IMR-90 (cell line): ENCODE data around the gene HSPE1. TPM values are rescaled to one million over a fixed set of nuclear protein-coding genes. Genes with fewer than 3 reads are reported as not detected.

Experiments used
- ATAC-seq: fragments of 200-7000 bp; cut with Tn5 transposase; 2 replicates; pipeline ENCODE4 v1.9.1; 2020; ENCODE audit warnings: low read depth, mild to moderate bottlenecking, moderate library complexity
- BruUV-seq: library from RNA; stranded (reverse); fragments of 400-500 nt; replicated peaks from 2 replicates; lab custom pipeline; 2021; lab: Mats Ljungman, UMichigan
- CTCF ChIA-PET: fragments of 300-600 bp; formaldehyde crosslinking; extraction: SDS; loops from one replicate; lab custom pipeline; 2021; ENCODE audit warnings: antibody characterized with exemption; lab: Yijun Ruan, JAX
- POLR2A ChIA-PET: fragments of 300-600 bp; sonication (Branson Sonifier 250); formaldehyde crosslinking; loops from one replicate; lab custom pipeline; 2022; ENCODE audit warnings: antibody characterized with exemption; ENCODE audit not compliant: unreplicated experiment; lab: Charles Lee
- DNase-seq: peaks from one replicate; pipeline ENCODE4 v3.0.0; 2013
- H2AFZ ChIP-seq: replicated peaks from 2 replicates; pipeline ENCODE3; 2013; ENCODE audit warnings: low read length, mild to moderate bottlenecking; ENCODE audit not compliant: poor library complexity
- H2AK5ac ChIP-seq: 2 replicates; pipeline ENCODE4 v1.6.1; 2013; ENCODE audit warnings: low read depth, low read length, inconsistent platforms
- H2AK9ac ChIP-seq: replicated peaks from 2 replicates; pipeline ENCODE3; 2013; ENCODE audit warnings: mild to moderate bottlenecking, low read depth, low read length, moderate library complexity; ENCODE audit not compliant: poor library complexity
- H2BK120ac ChIP-seq: 2 replicates; pipeline ENCODE4 v1.6.1; 2013; ENCODE audit warnings: low read depth, low read length, inconsistent platforms
- H2BK15ac ChIP-seq: 3 replicates; pipeline ENCODE4 v1.6.1; 2013; ENCODE audit warnings: low read depth, low read length, inconsistent platforms
- H2BK20ac ChIP-seq: 2 replicates; pipeline ENCODE4 v1.6.1; 2013; ENCODE audit warnings: low read depth, mild to moderate bottlenecking, inconsistent platforms, low read length, moderate library complexity
- H2BK5ac ChIP-seq: 2 replicates; pipeline ENCODE4 v1.6.1; 2013; ENCODE audit warnings: mild to moderate bottlenecking, low read depth, low read length, inconsistent platforms; ENCODE audit not compliant: poor library complexity, severe bottlenecking
- H3K14ac ChIP-seq: replicated peaks from 2 replicates; pipeline ENCODE4 v1.6.1; 2013; ENCODE audit warnings: low read depth, low read length, inconsistent platforms
- H3K18ac ChIP-seq: 2 replicates; pipeline ENCODE4 v1.6.1; 2013; ENCODE audit warnings: low read depth, low read length, control low read depth
- H3K23ac ChIP-seq: 2 replicates; pipeline ENCODE4 v1.6.1; 2013; ENCODE audit warnings: low read depth, low read length, inconsistent platforms
- H3K27ac ChIP-seq: 2 replicates; pipeline ENCODE4 v1.5.1; 2013; ENCODE audit warnings: mild to moderate bottlenecking, control low read depth, low read length; ENCODE audit not compliant: insufficient read depth
- H3K27me3 ChIP-seq: 2 replicates; pipeline ENCODE4 v1.6.1; 2013; ENCODE audit warnings: low read length; ENCODE audit not compliant: control insufficient read depth, insufficient read depth
- H3K36me3 ChIP-seq: 2 replicates; pipeline ENCODE4 v1.6.1; 2013; ENCODE audit warnings: low read length, mixed read lengths; ENCODE audit not compliant: control insufficient read depth, insufficient read depth
- H3K4ac ChIP-seq: 2 replicates; pipeline ENCODE4 v1.6.1; 2013; ENCODE audit warnings: low read depth, low read length, inconsistent platforms
- H3K4me1 ChIP-seq: 2 replicates; pipeline ENCODE4 v1.6.1; 2013; ENCODE audit warnings: low read length, mixed read lengths; ENCODE audit not compliant: control insufficient read depth, insufficient read depth
- H3K4me2 ChIP-seq: 2 replicates; pipeline ENCODE4 v1.6.1; 2013; ENCODE audit warnings: low read depth, mild to moderate bottlenecking, control low read depth, low read length, moderate library complexity
- H3K4me3 ChIP-seq: 2 replicates; pipeline ENCODE4 v1.5.1; 2013; ENCODE audit warnings: low read depth, mild to moderate bottlenecking, control low read depth, low read length, moderate library complexity; ENCODE audit not compliant: insufficient read depth
- H3K56ac ChIP-seq: 2 replicates; pipeline ENCODE4 v1.6.1; 2013; ENCODE audit warnings: low read length, inconsistent platforms; ENCODE audit not compliant: insufficient read depth; ENCODE audit errors: extremely low read depth
- H3K79me1 ChIP-seq, 2 experiments: 2 replicates each; pipeline ENCODE4 v1.6.1; 2013; ENCODE audit warnings: low read length in 2 of 2, inconsistent platforms in 1 of 2, low read depth in 1 of 2
- H3K9ac ChIP-seq: 2 replicates; pipeline ENCODE4 v1.6.1; 2013; ENCODE audit warnings: low read depth, low read length, control low read depth
- H3K9me1 ChIP-seq: 2 replicates; pipeline ENCODE4 v1.6.1; 2013; ENCODE audit warnings: low read length, inconsistent platforms; ENCODE audit not compliant: insufficient read depth
- H3K9me3 ChIP-seq: 2 replicates; pipeline ENCODE4 v1.6.1; 2013; ENCODE audit warnings: low read length; ENCODE audit not compliant: control insufficient read depth, insufficient read depth
- H4K20me1 ChIP-seq: 2 replicates; pipeline ENCODE4 v1.6.1; 2013; ENCODE audit warnings: low read length, inconsistent platforms; ENCODE audit not compliant: insufficient read depth
- H4K5ac ChIP-seq: 2 replicates; pipeline ENCODE4 v1.6.1; 2013; ENCODE audit warnings: mild to moderate bottlenecking, low read depth, low read length, control low read depth
- H4K8ac ChIP-seq, 2 experiments: 2 replicates each; pipeline ENCODE4 v1.6.1; 2013; ENCODE audit warnings: low read depth in 2 of 2, low read length in 2 of 2, control low read depth in 1 of 2, inconsistent platforms in 1 of 2
- H4K91ac ChIP-seq: 2 replicates; pipeline ENCODE4 v1.6.1; 2013; ENCODE audit warnings: low read depth, low read length, inconsistent platforms; ENCODE audit not compliant: insufficient read depth
- CEBPB ChIP-seq: IDR thresholded peaks from 2 replicates; pipeline ENCODE4 v1.6.1; 2012; ENCODE audit warnings: low read depth, low read length, improper control_type of control experiment
- MAFK ChIP-seq: IDR thresholded peaks from 2 replicates; pipeline ENCODE4 v1.6.1; 2012; ENCODE audit warnings: low read depth, low read length, improper control_type of control experiment
- MAZ ChIP-seq: IDR thresholded peaks from 2 replicates; pipeline ENCODE4 v1.6.1; 2012; ENCODE audit warnings: low read depth, mild to moderate bottlenecking, low read length, improper control_type of control experiment, moderate library complexity, borderline replicate concordance
- MXI1 ChIP-seq: IDR thresholded peaks from 2 replicates; pipeline ENCODE4 v1.6.1; 2012; ENCODE audit warnings: low read depth, mild to moderate bottlenecking, low read length, moderate library complexity, borderline replicate concordance
- POLR2A ChIP-seq: IDR thresholded peaks from 2 replicates; pipeline ENCODE4 v1.6.1; 2012; ENCODE audit warnings: mild to moderate bottlenecking, low read depth, low read length
- RFX5 ChIP-seq: IDR thresholded peaks from 2 replicates; pipeline ENCODE4 v1.8.0; 2012; ENCODE audit warnings: low read depth, mild to moderate bottlenecking, low read length, moderate library complexity
- SMC3 ChIP-seq: fragments of 150-350 bp; IDR thresholded peaks from 2 replicates; pipeline ENCODE4 v1.6.1; 2016; ENCODE audit warnings: low read depth, mild to moderate bottlenecking, antibody characterized with exemption, low read length, moderate library complexity
- WGBS, 2 experiments: methylation state at CpG; one replicate each; pipeline versions ENCODE4 v1.1.5 to v1.1.7; 2013; ENCODE audit warnings: missing lambda C conversion rate in 2 of 2; ENCODE audit not compliant: insufficient read length in 1 of 2; ENCODE audit errors: extremely low coverage in 2 of 2; 5-methylcytosine and 5-hydroxymethylcytosine counted together
- dilution Hi-C: fragments of 300-500 bp; cut with HindIII; formaldehyde crosslinking; loops from one replicate; pipeline ENCODE4 v1.14.3; 2018; ENCODE audit warnings: low sequenced_read_pairs; ENCODE audit not compliant: unreplicated experiment
- in situ Hi-C: fragments of 300-500 bp; cut with MboI; formaldehyde crosslinking; loops from 3 replicates; pipeline ENCODE4 v1.14.3; 2019; ENCODE audit warnings: low sequenced_read_pairs, inconsistent platforms, mixed read lengths
- intact Hi-C: fragments of 100-400 bp; cut with micrococcal nuclease; formaldehyde crosslinking; loops from 2 replicates; pipeline ENCODE4 v1.10.0; 2022
- polyA plus RNA-seq, 3 experiments: library from polyadenylated mRNA; depleted of rRNA; stranded (reverse); fragments of >200 nt; gene quantifications; 2 replicates each; pipeline ENCODE4 v1.2.3, GENCODE V29; 2012; ENCODE audit warnings: low replicate concordance in 1 of 3
- total RNA-seq: library from RNA; depleted of rRNA; stranded (reverse); fragments of >200 nt; gene quantifications from 2 replicates; pipeline ENCODE4 v1.2.3, GENCODE V29; 2012
- TF ChIP-seq, protein P1 (sequence below): fragments of 150-350 bp; IDR thresholded peaks from 2 replicates; pipeline ENCODE4 v1.6.1; 2016; ENCODE audit warnings: low read depth, mild to moderate bottlenecking, low read length, moderate library complexity, borderline replicate concordance

The HSPE1 gene
- total and polyA plus RNA-seq, 2 of the 4 experiments (the other 2 are of a cell fraction) = 13.3 to 93.6 TPM

GRCh38 chr2:197500503-197501131 is 438 bp downstream of the HSPE1 start:
- Histone ChIP-seq H3K4ac (peak overlapping the region; percentile 81), H3K9ac (peak overlapping the region; percentile 95), H2AK5ac (peak overlapping the region; percentile 79), H2BK120ac (peak overlapping the region; percentile 3), H3K23ac (peak overlapping the region; percentile 96), H3K18ac (peak overlapping the region; percentile 58; the same call in 1 of the 2 replicates), H3K14ac (peak overlapping the region; percentile 79), H3K36me3 (peaks cover 15% of the 10 kb centered on the region), H2BK15ac (peak overlapping the region; percentile 7; the same call in 1 of the 3 replicates), H2AFZ (peak overlapping the region; percentile 90), H3K4me2 (peak overlapping the region; percentile 100), H3K27ac (peak overlapping the region; percentile 43), H3K4me3 (peak overlapping the region; percentile 74), H2BK5ac (peak overlapping the region; percentile 72), H3K9me3 (no peaks in the 10 kb centered on the region), H3K4me1 (0 out of 2 replicates have a peak, but pooled peaks cover 1% of the 10 kb centered on the region), H2AK9ac (peak overlapping the region; percentile 97), H4K8ac (peak overlapping the region; percentile 68 to 78), H3K27me3 (no peaks in the 10 kb centered on the region), H3K79me1 (peaks cover 20 to 42% of the 10 kb centered on the region in 2 experiments), H4K5ac (peak overlapping the region; percentile 83; the same call in 1 of the 2 replicates), H3K56ac (peak overlapping the region; percentile 84), H2BK20ac (no peak overlapping the region), H4K91ac (peak overlapping the region; percentile 81), H3K9me1 (0 out of 2 replicates have a peak, but pooled peaks cover 3% of the 10 kb centered on the region), H4K20me1 (peaks cover 40% of the 10 kb centered on the region)
- ChIA-PET POLR2A (interaction anchor here (0.6 to 1.0 kb wide), 2 partner anchors 16 to 66 kb away, joined by 3 to 4 read pairs; partner anchors contain the start of gene SF3B1), CTCF (no interaction called here)
- TSS peak; percentile 71 for BruUV-seq
- DNase-seq (peak; percentile 5), ATAC-seq (no peak; the same call in 1 of the 2 replicates)
- intact Hi-C loops (loop anchor here (1.0 to 2.0 kb wide), 2 partner anchors 205 to 278 kb away; partner anchors contain the start of gene MARS2), in situ Hi-C loops (loop anchor here (10.0 kb wide), 1 partner anchor 274 kb away; no protein-coding TSS in a partner anchor), dilution Hi-C loops (no loop called here)
- TF ChIP-seq POLR2A (no peak), MXI1 (no peak), RFX5 (no peak), CEBPB (no peak), MAFK (no peak), SMC3 (no peak), MAZ (no peak)
- TF ChIP-seq, protein P1, sequence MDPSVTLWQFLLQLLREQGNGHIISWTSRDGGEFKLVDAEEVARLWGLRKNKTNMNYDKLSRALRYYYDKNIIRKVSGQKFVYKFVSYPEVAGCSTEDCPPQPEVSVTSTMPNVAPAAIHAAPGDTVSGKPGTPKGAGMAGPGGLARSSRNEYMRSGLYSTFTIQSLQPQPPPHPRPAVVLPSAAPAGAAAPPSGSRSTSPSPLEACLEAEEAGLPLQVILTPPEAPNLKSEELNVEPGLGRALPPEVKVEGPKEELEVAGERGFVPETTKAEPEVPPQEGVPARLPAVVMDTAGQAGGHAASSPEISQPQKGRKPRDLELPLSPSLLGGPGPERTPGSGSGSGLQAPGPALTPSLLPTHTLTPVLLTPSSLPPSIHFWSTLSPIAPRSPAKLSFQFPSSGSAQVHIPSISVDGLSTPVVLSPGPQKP = no peak
- 0% methylated on average over 7 of the region's 30 CpGs; no CpG with 5 or more reads in 1 of the 2 experiments for WGBS, 2 experiments
